ENCODE results near the gene PLPP7.
"Not testable (repeated sequence)": the region's sequence is repeated elsewhere in the genome, so short reads cannot be mapped to it uniquely, and the experiment has no call there.

The PLPP7 gene

DNA sequence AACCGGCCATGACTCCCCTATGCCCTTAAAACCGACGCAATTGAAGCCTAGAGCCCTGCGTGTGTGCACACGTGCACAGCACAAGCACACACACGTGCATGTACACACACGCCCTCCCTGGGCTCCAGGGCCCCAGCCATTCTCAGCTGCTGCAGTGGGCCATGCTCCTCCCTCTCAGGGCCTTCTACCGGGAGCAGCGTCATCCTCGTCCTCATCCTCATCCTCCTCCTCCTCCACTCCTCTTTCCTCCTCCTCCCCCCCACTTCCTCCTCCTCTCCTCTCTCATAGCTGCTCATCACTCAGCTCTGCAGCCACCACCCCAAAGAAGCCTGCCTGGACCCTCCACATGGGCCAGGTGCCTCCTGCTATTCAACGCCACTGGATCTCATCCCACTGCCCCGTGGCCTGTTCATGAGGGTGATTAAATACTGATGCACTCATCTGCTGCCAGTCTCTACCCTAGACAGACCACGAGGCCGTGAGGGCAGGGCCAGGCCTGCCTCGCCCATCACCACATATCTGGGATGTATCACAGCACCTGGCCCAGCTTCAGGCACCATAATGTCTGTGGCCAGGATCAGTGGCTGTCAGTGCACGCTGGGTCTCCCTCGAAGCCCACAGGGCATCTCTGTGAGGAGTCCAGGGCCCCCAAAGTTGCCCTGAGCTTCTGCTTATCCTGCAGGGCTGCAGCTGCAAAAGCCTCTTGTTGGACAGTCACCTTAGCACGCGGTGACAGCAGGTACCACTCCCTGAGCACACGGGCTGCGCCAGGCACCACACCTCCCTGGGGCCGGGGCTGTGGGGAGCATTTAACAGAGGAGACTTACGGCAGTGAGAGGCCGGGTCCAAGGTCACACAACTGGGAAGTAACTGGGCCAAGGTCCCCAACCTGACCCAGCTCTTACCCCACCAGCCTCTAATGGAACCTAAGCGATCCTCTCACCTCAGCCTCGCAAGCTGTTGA is 23.0 kb upstream of the PLPP7 start:
- in situ Hi-C loops (cut with HindIII; ENCODE audit: low sequenced_read_pairs), result no loop called here

DNA sequence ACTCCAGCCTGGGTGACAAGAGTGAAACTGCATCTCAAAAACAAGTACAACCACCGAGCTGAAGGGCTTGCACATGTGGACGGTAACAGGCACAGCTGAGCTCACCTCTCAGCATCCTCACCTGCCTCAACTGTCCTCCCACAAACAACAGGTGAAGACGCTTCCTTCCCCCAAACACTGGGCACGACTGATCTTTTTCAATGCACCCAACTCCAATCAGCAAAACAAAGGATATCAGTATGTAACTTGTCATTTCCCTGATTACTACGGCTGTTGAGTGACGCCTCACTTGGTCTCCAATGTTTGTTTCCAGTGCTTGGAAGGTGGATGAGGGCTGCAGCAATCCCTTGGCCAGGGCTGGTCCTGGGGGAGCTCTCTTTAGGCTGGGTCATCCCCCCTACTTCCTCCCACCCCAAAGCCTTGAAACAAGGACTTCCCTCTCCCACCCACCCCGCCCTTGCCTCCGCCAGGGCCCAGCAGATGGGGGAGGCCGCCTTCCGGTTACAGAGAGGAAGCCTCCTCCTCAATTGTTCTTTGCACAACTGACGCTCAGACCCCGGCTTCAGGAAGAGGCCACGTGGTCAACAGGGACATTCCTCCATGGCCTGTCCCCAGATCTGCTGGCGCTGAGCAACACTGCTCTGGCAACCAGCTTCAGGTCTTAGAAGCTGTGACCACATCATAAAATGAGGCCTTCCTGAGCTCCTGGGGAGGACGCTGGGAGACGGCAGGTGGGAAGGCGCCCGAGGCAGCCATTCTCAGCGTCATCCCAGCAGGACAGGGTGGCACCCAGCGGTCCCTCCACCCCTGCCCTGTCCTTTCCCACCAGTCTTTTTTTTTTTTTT is 19.1 kb upstream of the PLPP7 start:
- in situ Hi-C loops (cut with HindIII; ENCODE audit: low sequenced_read_pairs), result no loop called here

DNA sequence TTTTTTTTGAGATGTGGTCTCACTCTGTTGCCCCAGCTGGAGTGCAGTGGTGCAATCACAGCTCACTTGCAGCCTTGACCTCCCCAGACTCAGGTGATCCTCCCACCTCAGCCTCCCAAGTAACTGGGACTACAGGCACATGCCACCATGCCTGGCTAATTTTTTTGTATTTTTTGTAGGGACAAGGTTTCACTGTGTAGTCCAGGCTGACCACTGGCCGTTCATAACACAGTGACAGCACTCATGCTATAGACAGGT is 18.6 kb upstream of the PLPP7 start:
- in situ Hi-C loops (cut with HindIII; ENCODE audit: low sequenced_read_pairs), result not testable (repeated sequence)

DNA sequence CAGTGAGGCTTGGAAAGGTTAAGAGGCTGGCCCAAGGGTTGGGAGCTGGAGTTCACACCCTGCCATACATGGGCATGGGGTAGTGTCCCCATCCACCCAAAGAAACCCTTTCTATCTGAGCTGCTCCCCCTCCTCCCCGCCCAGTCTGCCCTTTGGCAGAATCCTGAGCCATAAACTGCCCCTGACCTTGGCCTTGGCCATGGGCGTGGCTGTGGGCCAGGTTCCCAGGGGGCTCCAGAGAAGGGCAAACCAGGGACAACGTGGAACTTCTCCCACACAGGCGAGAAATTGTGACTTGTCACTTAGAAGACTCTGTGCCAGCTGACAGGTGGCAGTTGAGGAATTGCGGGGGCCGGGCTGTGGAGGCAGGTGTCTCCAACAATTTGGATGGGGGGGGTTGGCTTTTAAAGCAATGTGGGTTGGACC is 18.0 kb upstream of the PLPP7 start:
- in situ Hi-C loops (cut with HindIII; ENCODE audit: low sequenced_read_pairs), result no loop called here

DNA sequence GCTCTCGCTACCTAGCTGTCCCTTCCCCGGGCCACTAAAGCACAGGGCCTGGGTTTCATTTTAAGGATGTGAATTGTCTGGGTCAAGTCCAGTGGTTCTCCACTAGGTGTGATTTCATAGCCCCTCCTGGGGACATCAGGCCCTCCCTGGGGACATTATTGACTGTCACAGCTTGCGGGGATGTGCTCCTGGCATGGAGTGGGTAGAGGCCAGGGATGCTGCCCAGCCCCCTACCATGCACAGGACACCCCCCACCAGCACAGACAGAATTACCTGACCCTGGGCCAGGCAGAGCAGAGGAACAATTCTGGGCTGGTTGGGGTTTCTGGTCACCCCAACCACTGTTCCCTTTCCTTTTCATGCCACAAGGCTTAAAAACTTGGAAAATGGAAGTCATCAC is 17.3 kb upstream of the PLPP7 start:
- in situ Hi-C loops (cut with HindIII; ENCODE audit: low sequenced_read_pairs), result no loop called here

DNA sequence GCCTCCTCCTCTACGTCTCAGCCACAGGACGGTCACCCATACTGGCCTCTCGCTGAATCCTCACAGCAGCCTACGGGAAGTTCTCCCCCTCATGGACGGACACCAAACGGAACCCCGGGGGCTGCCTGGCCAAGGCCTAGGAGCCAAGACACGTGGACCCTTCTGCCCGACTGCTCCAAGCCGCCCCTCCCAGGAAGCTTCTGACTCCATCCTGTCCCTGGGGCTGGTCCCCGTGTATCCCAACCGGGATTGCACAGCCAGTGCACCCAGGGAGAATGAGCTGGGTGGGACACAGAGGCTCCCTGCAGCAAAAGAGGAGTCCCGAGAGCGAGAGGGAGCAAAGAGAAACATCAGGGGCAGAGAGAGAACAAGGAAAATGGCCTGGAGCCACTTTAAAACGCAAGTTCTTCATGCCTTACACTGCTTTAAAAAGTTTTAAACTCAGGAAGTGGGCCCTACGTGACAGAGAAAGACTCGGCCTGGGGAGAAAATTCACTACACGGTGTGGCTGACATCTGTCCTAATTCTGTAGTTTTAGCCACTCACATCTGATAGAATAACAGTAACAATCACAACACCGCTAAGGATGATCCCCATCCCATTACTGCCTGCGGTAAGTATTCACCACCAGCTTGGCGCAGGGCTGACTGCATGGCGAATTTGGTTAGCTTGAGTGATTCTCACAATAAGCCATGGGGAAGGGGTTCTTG is 16.2 kb upstream of the PLPP7 start:
- in situ Hi-C loops (cut with HindIII; ENCODE audit: low sequenced_read_pairs), result no loop called here

DNA sequence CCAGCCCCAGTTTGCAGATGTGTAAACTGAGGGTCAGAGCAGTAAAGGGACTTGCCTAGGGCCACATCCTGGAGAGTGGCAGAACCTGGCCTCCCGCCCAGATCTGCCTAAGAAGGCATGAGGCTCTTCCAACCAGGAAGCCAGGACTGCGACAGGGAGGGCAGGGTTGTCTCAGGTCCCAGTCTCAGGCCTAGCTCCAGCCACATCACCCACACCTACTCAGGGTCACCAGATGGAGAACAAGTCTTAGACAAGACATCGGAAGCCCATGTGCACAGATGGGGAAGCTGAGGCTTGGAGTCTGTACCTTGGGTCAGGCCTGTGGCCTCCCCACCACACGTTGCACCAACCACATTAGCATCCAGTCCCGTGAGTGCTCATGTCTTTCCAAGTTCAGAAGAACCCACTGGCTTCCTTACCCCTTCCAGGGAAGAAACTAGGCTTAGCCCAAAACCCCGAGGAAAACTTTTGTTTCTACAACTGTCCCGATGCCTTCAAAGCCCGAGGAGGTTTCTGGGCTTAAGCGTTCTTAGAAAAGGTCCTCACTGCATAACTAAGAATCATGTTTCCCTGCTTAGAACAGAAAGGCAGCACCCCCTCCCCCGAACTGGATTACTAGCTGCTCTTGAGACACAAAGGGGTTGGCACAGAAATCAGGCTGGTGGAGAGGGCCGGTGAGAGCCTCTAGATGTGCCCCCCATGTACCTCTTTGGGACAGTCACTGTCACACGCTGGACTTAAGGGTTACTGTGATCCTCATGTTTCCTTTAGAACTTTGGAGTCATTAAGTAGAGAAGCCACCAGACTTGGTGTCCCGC is 15.5 kb upstream of the PLPP7 start:
- in situ Hi-C loops (cut with HindIII; ENCODE audit: low sequenced_read_pairs), result no loop called here

DNA sequence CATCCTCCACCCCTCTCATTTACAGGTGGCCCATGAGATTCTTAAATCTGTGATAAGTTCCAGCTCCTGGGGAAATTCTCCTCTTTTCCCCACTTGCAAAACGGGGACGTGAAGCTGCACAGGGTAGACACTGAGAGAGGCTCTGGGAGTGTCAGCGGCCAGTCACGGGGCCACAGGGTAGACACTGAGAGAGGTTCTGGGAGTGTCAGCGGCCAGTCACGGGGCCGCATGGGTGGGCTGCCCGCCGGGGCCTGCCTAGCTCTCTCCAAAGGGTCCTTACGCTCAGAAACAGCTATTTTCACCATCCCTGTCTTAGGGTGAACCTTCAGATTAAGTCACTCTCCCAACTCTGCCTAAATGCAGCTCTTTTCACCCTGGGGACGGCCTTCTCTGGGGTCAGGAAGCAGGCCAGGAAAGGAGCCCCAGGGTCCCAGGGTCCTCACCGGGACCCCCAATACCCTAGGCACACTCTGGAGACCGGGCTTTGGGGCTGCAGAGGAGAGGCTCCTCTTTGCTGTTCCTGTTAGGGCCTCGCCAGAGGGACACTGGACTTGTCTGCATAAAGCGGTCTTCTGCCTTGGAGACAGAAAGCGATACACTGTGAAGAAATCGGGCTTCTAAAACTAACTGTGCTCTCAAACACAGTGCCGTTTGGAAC is 14.7 kb upstream of the PLPP7 start:
- in situ Hi-C loops (cut with HindIII; ENCODE audit: low sequenced_read_pairs), result no loop called here

DNA sequence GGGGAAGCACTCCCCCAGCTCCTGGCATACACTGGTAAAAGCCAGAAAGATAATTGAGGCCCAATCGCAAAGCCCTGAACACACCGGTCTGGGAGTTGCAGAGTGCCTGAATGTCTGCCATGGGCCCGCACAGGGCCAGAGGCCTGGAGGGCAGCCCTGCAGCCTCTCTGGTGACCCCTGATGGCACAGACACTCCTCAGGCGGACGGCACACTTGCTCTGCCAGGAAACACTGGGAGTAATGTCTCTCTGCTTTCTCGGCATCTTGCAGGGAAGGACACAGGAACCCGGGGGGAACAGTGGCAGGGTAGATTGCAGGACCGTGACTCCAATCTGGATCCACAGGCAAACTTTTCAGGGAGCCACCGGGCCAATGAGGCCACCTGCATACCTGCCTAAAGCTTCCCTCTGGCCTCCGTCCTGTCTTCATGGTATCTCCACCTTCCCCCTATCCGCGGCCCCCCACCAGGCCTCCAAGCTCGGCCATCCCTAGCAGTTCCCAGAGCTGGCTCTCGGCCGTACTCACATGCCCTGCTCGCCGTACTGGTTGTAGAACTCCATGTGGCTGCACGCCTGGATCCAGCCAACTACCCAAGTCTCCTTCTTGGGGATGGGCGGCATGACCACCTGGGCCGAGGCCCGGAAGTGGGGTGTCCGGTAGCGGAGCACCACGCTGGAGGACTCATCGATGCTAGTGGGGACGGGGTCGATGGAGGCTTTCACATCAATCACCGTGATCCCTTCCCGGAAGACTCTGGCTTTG is 14.0 kb upstream of the PLPP7 start:
- in situ Hi-C loops (cut with HindIII; ENCODE audit: low sequenced_read_pairs), result no loop called here

DNA sequence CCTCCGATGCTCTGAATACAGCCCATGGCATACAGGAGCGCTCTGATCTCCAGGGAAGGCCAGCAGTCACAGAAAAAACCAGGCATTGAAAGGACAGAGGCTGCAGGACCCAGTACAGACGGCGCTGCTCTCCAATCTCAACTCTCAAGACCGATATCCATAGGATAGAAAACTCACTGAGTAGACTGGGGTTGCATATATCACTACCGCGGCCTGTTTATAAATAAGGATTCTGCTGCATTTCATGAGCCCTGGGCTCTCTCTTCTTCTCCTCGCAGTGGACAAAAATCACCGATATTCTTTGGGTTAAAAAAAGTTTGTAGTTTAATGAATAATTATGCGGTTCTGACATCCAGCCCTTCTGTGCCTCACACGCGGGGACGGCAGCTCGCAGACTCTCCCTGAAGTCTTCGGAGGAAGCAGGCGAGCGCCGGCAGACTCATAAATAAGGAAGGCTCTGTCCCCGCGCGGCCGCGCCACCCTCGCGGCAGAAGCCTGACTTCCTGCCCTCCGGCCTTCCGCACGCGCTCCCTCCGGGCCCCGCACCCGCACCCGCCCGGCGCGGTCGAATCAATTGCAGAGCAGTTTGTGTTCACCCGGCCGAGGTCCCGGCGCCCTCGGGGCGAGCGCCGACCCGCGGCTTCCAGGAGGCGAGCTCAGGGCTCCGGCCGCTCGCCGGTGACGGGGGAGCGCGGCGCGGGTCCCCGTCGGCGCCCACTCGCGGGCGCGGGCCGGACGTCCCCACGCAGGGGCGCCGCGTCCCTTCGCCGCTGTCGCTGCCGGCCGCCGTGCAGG is 13.2 kb upstream of the PLPP7 start, which contains the start of gene FAM78A:
Gene FAM78A, minus strand, starts transcription at position 417 of the 795 bp plus-strand sequence. Its CDS starts 331 bp downstream, at position 86.
- in situ Hi-C loops (cut with HindIII; ENCODE audit: low sequenced_read_pairs), result no loop called here

DNA sequence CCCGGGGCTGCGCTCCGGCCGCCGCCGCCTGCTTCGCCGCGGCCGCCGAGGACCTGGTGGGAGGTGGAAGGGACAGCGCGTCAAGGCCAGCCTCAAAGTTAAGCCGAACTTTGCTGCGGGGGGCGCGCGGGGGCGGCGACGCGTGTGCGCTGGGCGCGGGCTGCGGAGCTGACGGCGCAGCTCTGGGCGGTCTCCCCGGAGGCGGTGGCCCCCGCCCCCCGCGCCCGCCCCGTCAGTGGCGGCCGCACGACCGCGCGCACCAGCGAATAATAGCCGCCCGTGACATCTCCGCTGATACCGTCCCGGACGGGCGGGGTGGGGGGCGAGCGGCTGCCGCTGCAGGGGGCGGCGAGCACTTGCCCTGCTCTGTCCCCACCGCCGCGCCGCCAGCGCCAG is 12.6 kb upstream of the PLPP7 start:
- in situ Hi-C loops (cut with HindIII; ENCODE audit: low sequenced_read_pairs), result no loop called here

DNA sequence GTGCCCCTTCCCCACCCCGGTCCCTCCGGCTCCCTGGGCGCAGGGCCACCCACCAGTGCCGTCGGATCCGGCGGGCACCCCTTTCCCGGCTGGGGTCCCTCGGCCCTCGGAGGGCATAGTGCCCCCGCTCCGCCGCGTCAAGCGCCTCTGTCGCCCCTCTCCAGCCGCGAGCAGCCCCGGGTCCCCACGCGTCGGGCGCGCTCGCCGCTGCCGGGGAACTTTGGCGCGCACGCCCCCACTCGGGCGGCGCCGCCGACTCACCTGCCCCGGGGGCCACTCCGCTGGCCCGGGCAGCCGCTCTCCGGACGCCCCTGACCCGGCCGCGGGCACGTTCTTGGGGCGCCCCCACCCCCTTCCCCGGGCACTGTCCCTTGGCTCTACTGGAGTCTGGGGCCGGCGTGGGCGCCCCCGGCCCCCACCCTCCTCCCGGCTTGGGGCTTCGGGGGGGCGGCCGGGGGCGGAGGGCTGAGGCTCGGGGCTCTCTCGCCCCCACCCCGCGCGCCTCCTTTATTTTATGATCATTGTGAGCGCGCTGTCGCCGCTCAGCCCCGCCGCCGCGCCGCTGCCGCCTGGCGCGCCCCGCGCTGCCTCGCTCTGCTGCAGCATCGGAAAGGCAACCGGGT is 12.1 kb upstream of the PLPP7 start:
- in situ Hi-C loops (cut with HindIII; ENCODE audit: low sequenced_read_pairs), result no loop called here

DNA sequence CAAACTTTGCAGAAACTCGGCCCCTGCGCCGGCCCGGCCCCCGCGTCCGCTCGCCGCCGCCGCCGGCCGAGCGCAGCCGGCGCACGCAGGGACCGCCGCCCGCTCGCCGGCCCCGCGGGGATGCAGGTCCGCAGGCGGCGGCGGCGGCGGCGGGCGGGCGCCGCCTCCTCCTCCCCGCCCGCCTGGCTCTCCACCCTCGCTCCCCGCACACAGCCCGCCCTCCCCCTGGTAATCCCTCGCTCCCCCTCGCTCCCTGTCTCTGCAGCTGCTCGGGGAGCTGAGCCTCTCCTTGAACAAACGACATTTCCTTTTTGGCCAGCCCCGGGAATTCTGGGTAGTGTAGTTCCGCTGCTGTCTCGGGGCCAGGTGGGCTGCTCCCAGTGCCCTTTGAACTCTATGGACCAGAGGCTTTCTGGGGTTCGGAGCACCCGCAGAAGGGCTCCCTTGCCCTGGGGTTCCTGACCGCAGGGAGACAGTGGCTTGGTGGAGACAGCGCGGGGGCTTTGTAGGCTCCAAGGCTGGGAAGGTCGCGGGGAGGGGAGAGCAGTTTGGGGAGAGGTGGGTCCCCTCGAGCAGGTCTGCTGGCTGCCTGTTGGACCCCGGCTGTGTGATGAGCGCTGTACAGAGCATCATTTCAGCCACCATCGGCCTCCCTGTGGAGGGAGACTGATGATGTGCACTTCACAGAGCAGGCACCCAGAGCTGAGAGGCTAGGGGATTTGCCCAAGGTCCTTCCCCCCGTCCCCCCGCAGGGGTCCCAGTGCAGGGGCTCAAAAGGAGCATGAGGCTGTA is 11.4 kb upstream of the PLPP7 start:
- in situ Hi-C loops (cut with HindIII; ENCODE audit: low sequenced_read_pairs), result no loop called here

DNA sequence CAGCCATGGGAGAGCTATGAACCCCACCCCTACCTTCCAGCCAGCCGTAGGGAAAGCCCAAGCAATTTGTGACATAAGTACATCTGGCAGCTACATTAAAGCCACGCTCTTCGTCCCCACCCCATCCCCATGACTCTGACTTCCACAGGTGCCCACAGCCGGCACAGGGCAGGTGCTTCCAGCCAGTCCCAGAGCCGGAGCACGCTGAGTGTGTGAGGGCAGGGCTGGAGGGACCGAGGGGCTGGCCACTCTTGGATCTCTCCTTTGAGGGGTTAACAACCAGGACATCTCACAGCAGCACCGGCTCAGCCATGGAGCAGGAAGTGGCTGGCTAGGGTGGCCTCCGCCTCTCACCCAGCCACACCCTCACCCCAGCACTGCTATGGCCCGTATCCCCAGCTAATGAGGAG is 10.8 kb upstream of the PLPP7 start:
- in situ Hi-C loops (cut with HindIII; ENCODE audit: low sequenced_read_pairs), result no loop called here

DNA sequence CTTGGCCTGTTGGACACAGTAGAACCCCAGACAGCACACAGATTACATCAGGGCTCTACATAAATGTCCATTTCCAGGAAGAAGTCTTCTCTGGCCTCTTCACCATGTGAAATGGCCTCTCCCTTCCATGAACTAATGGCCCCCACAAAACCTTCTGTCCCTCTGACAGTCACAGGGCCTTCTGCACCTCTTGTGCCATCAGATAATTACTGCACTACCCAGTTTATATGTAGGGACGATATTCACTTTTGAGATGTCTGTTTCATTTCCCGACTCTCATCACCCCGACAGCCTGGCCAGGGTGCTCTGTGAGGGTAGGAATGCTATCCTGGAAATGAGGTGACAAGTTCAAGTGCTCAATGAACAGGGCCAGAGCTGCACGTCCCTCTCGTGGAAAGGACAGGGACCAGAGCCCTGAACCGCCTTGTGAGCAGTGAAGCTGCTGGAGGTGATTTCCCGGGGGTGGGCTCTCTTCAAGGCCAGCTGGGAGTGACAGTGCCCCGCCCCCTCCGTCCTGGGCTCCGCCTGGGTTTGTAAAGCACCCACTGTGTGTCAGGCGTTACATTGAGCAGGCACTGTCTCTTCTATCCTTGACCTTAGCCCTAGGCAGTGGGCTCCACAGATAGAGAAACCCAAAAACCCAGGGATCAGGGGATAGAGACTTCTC is 10.2 kb upstream of the PLPP7 start:
- in situ Hi-C loops (cut with HindIII; ENCODE audit: low sequenced_read_pairs), result no loop called here

DNA sequence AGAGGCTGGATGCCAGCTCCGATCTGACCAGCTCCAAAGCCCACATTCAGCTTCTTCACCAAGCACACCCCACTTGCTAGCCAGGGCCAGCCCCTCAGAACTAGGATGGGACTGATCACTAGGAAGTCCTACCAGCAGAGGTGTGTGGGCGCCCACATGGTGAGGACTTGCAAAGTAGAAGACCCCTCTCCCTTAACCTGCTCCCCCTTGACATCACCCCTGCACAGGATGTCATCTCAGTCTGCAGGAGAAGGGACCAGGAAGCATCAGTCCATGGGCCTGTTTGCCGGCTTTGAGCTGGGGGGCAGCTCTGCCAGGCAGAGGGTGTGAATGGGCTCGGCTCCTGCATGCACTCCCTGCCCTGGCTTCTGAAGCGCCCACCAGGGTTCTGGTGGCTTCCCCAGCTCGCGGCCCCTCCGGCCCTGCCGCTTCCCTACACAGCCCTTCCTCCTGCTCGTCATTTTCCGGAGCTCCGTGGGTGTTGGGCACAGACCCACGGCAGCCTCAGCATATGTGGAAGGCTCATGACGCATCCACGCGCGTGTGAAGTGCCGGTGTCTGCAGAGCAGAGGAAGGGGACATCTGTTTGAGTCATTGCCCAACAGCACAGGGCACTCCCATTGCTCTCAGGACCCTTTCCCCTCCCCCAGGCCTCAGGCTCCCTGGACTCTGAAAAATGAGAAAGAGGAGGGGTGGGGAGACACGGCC is 9.5 kb upstream of the PLPP7 start:
- in situ Hi-C loops (cut with HindIII; ENCODE audit: low sequenced_read_pairs), result no loop called here
